GM18867 (cell line): ENCODE measurements around the gene IGSF9.
"Not testable (repeated sequence)": the region's sequence is repeated elsewhere in the genome, so short reads cannot be mapped to it uniquely, and the experiment has no call there.

ENCODE experiments used
- ATAC-seq: cut with Tn5 transposase; IDR thresholded peaks from one replicate; pipeline ENCODE4 v1.9.1; 2021; ENCODE audit warnings: mild to moderate bottlenecking, moderate library complexity; ENCODE audit not compliant: unreplicated experiment

Gene IGSF9

DNA sequence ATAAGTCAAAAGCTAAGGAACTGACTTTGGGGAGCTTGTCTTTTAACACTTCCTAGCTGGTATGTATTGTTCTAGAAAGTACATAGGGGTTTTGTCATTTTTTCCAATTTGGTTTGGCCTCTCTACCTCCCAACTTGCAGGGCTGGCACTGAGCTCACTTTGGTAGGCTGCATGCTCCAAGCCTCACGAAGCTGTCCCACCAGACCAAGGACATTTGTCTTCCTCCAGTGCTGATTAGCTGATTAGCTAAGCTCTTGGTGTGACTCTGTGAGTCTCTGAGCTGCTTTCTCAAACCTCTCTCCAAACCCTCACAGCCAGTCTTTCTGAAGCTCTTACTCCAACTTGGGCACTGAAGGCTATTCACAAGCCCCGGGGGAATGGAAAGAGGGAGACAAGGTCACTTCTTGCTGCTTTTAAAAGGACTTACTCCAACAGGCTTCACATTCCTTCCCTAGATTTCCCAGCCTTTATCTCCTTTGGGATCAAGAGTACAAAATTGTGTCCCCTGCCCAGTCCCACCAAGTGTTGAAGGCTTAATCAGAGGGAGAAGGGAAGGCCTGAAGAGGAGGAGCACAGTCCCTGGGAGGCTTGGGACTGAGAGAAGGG lies 44.6 kb downstream of the IGSF9 start:
- no peak for ATAC-seq

DNA sequence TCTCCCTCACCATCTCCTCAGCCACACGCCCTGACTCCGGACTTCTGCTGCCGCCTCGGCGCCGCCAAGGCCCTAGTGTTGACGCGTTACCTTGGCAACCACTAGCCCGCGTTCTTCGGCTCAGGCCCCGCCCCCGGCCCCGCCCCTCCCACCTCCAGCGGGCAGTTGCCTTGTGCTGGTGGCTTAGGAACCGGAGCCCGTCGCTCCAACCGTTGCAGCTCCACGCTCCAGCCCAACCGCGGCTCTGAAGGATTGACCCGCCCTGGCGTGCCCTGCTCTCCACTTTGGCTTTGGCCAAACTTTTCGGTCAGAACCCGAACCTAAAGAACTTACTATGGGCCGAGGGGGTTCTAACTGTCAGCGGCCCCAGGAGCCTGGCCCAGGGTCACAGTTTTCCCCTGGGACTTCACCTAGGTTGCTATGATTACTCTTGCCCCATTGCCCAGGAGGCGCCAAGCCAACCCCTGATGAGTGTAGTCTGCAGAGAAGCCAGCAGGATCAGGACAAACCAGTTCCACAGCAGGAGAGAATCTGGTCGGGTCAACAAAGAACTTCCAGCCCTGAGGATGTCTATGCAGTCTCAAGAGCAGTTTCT lies 45.2 kb downstream of the IGSF9 start, which contains the start of gene CFAP45:
Gene CFAP45, minus strand, starts transcription at position 80 of the 595 bp plus-strand sequence. Its CDS starts 67 bp downstream, at position 13.
- no peak for ATAC-seq

DNA sequence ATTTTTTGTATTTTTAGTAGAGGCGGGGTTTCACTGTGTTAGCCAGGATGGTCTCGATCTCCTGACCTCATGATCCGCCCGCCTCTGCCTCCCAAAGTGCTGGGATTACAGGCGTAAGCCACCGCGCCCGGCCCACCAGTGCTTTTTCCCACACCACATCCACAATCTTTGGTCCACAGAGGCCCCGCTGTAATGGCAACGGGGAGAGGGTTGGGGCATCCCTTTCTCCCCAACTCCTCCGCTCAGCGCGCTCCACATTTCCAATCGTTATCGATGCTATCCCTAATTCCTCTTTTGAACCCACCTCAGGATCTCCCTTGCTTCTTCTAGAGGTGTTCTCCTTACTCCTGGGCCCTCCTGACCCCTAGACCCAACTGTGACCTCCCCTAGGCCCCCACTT lies 45.8 kb downstream of the IGSF9 start:
- not testable (repeated sequence) for ATAC-seq

DNA sequence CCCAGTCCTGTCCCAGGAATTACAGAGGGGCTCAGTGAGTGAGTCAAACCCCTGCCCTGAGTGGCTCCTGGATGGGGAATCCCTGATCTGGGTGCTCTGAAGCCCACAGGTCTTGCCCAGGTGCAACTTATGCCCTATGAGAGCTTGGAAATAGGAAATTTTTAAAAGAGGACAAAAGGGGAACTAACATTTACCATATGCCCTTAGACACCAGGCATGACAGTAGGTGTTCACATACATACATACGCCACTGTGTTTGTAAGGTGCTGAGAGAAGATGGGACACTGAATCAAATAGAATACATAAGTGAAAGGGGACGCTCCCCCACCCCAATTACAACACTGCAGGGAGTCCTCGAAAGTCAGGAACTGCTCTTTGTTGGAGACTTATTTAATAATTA lies 46.9 kb downstream of the IGSF9 start:
- ATAC-seq: no peak

DNA sequence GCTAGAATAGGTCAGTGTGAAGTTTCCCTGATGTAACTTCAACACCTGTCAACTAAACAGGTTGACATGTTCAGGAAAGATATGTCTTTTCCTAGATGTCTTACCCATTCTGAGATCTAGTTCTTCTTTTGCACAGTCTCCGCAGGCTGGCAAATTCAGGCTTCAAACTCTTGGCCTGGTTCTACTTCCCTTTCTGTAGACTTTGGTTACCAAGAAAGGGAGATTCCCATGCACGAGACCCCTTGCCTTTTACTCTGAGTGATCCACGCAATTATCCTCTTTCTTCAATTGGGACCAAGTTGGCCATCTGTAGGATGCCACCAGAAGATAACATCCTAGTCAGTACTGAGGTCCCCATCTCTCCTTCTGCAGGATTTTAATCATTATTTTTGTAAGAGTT lies 47.5 kb downstream of the IGSF9 start:
- no peak for ATAC-seq

DNA sequence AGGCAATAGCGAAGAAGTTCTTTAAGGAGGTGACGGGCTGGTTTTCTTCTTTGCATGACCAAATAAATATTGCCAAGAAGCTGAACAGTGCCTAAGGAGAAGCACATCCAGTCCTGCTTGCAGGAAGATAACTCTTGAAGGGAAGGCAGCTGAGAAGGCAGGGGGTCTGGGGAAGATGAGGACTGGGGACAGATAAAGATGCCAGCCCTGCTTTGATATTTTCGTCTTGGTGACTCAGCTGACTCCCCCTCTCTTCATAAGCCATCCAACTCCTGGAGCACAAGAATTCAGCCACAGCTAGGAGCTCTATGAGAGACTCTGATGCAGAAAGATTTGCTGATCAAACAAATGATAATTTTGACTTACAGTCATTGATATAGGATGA lies 48.9 kb downstream of the IGSF9 start:
- ATAC-seq: no peak

DNA sequence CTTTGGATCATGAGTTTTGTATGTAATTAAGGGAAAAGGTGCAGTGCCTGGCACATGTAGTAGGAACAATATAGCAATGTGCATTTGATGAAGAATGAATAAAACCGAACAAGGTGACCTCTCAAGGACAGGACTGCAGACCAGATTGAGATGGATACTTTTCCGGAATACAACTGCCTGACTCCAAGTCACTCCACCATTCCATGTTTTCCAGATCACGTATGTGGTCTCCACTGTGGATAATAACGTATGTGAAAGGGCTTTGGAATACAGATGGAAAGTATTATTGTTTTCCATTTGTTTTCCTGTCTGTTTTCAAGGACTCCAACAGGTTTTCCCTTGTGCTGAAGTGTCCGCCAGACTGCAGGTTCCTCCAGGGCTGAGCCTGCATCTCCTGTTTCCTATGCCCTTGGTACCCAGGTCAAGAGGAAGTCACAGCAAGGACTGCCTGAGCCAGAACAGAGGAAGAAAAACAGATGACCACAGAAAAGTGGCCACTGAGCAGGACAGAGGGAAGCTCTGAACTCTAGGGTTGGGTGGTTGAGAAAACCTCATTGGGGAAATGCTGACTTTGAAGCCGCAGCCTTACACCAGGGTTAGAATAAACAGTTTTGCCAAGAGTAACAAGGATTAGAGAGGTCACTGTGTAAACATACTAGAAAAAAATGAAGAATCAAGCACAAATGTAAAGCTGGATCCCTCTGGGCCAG lies 49.4 kb downstream of the IGSF9 start:
- no peak for ATAC-seq

DNA sequence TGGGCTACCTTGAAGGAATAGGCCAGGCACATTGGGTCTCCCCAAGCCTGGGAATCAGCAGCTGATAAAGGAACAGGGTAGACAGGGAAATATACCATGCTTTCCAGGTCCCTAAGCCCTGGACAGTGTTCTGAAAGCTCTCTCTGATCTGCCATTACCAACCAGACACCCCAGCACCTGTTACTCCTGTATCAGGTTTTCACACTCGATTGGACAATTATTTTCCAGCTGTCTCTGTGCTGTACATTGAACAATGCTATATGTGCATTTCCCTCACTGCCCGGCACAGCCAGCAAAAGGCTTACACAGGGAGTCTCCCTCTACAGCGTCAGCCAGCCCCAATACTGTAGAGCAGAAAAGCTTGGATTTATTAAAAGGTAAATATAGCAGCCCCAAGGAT lies 50.1 kb downstream of the IGSF9 start:
- no peak for ATAC-seq

DNA sequence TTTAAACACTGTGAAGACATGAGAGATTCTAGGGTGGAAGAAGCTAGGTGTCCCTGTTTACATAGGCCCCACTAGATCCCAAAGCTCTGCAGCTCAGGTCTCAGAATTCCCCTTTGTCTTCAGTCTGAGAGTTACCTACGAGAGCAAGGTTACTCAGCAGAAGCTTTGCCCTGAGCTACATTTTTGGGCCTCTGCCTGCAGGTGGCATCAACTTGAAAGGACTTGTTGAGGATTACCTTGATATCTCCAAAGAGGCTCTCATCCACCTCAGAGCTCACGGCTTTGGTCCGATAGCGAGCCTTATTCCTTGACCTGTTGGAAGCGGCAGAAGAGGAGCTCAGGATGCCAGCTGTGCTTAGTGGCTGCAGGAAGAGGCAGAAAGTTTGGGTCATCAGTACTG lies 52.5 kb downstream of the IGSF9 start:
- no peak for ATAC-seq

DNA sequence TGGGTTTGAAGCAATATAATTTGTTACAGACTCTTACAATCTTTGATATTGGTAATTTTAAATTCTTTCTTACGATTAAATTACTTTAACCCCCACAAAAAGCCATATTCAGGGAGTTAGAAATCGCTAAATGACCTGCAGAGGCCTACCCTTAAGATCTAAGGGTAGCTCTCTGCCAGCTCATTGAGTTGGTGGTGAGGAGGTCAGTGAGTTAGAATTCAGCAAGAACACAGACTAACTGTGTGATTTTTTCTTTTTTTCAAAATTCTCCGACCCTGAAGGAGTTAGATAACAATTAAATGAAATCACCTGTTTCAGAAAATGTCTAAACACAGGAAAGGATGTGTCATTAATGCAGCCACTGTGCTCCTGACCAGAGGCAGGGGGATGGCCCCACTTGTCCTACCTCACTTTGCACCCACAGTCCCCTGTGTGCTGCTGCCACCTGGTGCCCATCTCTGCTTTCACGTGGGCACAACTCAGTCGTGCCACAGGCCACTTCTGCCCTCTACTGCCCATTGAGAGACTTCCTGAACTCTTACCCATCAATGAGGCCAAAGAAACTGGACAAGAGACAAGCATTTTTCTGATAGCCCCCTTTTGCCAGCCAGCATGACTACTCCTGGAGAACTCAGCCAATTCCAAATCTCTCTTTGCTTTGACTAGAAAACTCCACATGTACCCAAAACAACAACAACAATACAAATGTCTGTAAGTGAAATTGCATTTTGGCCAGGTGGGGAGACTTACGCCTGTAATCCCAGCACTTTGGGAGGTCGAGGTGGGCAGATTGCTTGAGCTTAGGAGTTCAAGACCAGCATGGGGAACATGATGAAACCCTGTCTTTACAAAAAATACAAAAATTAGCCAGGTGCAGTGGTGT lies 53.9 kb downstream of the IGSF9 start:
- ATAC-seq: peak; percentile 80

DNA sequence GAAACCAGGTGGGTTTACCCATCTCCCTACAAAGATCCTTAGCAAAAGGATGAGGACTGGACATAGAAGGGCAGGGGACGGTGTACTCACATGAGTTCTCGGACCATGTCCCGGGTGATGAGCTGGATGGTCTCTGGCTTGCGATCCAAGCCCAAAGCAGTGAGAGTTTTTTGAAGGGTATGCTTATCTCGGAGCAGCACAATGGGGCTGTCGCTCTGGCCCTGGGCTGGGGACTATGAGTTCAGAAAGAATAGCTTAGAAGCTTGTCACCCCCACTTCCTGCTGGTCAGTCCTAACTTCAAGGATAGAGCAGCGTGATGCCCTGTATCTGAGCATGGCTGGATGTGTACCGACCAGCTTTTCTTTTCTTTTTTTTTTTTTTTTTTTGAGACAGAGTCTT lies 55.0 kb downstream of the IGSF9 start:
- ATAC-seq: no peak

DNA sequence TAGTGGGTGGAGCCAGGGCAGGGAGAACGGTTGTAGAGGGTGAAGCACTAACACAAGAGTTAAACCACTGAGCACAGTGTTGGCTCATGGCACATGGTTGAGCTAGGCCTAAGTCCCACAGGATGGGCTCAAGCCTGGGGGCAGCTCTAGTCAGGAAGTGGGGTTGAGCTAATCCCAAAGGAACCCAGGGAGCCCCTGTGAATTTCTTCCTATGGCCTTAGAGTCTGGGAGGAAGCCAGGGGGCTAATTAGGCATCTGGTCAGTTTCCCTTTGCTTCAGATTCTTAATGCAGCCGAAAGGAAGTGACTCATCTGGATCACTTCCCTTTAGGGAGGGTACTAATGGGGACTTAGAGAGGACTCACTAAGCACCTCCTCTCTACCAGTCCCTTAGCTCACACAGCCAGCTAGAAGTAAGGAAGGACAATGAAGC lies 55.6 kb downstream of the IGSF9 start:
- peak; percentile 88 for ATAC-seq

DNA sequence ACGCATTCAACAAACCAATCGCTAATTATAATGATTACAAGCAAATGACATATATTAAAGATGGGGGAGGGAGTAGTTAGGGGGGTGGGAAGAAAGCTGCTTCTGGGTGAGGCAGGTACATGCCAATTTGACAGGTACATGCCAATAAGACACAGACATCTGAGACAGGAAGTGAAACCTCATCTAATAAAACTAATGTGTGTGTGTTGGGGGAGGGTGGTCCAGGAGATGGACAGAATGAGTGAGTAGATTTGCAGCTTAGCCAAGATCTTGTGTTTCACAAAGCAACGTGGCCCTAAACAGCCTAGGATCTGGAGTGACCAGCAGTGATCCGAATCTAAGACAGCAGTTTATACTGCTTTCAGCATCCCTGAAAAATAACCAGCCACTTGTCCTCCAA lies 56.2 kb downstream of the IGSF9 start:
- no peak for ATAC-seq

DNA sequence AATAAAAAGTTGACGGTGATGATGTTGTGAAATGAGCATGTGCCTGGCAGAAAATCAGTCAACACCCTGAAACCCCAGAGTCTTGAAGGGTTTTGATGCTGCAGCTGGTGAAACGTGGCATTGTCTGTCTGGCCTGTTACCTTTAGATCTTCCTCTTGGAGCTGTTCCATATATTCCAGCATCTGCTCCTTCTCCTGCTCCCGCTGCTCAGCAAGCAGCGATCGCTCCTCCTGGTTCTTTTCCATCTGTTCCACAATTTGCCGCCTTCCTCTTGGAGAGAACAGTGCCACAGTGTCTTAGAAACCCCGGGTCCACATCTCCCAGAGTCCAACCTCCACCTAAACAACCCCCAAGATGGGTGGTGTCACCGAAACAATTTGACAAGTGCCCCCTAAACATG lies 61.1 kb downstream of the IGSF9 start:
- ATAC-seq: no peak

DNA sequence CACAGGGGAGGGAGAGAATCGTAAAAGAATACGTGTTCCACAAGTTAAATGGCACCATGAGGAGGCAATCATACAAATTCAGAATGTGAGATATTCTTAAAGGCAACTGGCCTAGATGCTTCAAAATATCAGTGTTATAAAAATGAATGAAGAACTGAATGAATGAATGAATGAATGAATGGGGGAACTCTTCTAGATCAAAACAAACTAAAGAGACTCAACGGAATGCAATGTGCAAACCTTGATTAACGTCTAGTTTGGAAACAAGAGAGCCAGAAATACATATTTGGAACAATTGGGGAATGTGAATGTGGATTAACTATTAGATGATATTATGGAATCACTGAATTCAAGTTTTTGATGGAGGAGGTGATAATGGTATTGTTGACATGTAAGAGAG lies 62.3 kb downstream of the IGSF9 start:
- no peak for ATAC-seq

DNA sequence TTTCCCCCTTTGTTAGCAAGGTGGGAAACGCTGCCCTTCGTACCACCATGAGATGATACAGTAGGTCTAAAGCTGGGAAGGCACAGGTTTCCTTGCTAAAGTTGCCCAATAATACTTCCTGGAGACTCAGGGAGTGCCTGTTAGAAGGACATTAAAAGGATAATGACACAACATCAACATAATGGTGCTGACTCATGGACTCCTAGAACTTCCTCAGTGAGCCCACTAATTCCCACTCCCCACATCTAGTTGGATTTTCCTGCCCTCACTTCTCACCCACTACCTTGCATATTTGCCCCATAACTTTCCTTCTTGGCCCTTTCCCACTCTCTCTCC lies 62.9 kb downstream of the IGSF9 start:
- ATAC-seq: no peak

DNA sequence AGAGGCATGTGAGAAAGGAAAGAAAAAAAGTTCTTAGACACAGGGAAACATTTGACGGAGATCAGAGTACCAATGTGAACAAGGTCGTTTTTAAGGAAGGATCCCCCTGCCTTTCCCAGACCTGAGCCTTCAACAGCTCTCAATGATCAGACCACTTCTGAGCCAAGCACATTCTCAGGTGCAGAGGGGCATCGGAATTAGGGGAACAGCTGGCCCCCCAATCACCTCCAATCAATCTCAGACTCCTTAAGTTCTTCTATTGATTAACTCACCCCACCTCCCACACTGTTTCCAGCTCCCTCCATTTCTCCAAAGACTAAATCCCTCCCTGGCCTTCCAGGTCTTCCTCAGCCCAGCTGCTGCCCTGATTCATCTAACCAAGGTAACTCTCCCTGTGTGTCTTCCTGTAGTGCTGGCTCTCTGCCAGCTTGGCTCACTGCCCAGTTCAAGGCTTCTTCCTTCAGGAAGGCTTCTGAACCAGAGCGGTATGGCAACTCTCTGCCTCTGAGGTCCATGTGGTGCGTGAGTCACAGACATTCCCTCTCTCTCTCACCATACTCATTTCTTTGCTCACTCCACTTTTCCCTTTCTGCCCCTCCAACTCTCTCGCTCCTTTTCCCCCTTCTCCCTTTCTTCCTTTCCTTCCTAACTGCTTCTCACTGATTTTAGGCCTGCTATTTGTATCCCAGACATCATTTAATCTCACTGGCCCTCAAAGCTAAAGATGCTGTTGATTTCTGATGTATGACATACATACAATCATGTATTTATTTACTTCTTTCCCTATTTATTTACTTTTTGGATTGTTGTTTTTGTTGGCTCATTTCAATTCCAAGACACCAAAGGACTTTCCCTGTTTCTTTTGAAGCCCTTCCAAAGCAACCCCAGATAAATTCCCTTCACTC lies 63.5 kb downstream of the IGSF9 start:
- no peak for ATAC-seq

DNA sequence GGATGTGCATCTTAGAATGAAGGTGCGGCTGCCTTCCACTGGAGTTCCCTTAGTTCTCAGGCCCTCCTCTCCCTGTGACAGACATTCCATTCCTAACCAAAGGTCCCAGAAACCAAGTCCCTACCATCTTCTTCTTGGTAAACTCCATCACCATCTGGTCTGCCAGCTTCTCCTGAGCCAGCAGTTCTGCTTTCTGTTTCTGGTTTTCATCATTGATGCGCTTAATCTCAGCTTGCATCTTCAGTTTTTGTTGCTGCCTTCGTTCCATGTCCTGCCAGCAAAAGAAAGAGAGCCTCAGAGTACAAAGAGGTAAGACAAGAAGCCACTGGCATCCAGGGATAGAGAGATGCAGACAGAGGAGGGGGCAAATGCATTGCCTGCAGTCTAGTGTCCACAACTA lies 65.0 kb downstream of the IGSF9 start:
- ATAC-seq: no peak

DNA sequence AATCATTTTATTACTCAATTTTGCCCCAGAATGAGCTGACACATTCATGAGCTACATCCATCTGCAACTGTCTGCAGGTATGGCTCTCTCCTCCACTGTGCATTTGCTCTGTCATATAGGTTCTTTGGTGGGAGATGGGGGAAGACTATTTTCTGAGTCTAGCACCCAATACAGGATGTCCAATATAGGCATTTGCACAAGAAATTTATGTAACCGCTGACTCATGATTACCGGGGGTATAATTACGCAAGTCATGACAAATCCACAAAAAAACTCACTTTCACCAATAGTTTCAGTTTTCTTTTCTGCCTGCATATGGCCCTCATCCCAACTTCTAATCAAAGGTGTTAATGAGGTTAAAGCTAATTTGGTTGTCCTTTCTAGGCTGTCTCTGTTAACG lies 65.4 kb downstream of the IGSF9 start:
- no peak for ATAC-seq

DNA sequence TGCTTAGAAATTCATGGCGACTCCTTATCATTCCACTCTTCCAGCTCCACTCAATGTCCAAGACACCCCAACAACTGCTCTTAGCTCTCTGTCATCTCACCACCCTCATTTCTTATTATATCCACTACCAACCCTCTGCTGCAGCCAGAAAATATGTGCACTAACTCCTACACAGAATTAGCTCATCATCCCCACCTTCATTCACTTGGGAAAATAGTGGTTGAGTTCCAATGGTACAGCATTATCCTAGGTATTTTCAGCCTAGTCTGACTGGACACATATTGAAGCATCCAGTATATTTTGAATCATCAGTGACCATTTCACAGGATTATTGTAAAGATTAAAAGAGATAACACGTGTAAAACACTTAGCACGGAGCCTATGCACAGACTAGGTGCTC lies 66.3 kb downstream of the IGSF9 start:
- no peak for ATAC-seq
